ENCODE data around the gene KIF6. TPM values are rescaled to one million over a fixed set of nuclear protein-coding genes. Genes with fewer than 3 reads are reported as not detected.
"Not testable (repeated sequence)": the region's sequence is repeated elsewhere in the genome, so short reads cannot be mapped to it uniquely, and the experiment has no call there.

The KIF6 gene
- total RNA-seq, 1 donor from 2014 or later, result not detected

DNA sequence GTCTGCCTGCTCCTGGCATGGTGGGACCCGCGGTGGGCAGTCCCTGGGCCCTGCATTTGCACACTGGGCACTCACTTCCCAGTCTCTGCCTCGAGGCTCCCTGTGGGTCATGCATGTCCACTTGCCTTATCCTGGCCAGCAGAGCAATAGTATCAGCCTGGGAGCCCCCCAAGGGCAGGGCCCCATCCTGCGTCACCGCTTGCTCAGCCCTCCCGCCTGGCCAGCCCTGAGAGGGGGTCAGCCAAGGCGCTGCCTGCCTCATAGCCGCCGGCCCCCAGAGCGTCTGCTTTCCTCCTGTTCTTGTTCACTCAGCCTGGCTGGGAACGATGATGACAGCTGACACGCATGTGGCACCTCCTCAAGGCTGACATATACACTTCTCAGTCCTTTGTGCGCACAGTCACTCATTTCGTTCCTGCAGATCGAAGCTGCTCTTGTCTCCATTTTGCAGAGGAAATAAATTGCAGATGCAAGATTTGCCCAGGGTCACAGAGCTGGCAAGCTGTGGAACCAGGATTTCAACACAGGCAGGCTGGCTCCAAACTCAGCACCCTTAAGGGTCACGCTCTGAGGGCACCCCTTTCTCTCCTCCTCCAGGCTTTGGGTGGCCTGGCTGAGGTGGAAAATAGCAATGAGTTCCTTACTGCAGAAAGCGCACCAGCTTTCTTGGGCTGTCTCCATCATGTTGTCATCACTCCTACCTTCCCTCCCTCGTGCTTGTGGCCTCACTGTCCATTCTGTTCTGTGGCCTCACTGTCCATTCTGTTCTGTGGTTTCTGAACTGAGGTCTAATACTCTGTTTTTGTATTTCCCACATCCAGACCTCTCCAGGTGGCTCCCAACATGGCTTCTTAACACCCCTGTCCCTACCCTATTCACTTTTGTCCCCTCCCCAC is 428.2 kb downstream of the KIF6 start:
- no peak for DNase-seq (ENCODE audit: low spot score)
- intact Hi-C loops (cut with DNase I), result no loop called here

DNA sequence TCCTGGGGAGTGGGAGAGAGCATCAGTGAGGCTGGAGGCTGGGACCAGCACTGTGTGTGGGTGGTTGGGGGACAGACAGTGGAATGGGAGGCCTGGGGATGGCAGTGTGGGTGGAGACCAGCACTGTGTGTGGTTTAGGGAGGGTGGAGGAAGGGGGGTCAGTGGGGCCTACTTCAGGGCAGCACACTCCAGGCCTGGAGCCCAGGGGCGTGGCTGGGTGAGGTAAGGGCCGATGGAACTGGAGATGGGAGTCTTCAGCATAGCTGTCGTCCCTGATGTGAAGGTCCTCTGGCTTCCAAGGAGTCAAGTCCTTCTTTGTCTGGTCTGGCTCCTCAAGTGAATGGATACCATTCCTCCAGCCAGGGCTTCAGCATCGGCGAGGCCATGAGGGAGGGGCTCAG is 429.6 kb downstream of the KIF6 start:
- DNase-seq (ENCODE audit: low spot score), result no peak
- intact Hi-C loops (cut with DNase I), result no loop called here

DNA sequence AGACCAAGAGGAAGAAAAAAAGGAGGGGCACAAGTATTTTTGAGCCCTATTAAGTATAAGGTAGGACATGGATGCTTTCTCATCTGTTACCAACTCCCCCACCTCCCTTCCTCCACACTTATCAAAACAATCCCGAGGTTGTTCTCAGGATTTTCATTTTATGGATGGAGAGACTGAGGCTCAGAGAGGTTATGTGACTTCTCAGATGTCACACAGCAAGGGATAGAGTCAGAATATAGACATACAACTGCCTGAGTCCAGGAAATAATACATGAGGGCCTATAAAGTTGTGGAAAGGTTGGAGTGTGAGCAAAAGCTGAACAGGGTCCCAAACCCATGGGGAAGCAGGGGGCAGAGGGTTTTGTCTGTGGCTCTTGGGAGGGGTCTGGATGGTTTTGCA is 430.3 kb downstream of the KIF6 start:
- intact Hi-C loops (cut with DNase I), result no loop called here

DNA sequence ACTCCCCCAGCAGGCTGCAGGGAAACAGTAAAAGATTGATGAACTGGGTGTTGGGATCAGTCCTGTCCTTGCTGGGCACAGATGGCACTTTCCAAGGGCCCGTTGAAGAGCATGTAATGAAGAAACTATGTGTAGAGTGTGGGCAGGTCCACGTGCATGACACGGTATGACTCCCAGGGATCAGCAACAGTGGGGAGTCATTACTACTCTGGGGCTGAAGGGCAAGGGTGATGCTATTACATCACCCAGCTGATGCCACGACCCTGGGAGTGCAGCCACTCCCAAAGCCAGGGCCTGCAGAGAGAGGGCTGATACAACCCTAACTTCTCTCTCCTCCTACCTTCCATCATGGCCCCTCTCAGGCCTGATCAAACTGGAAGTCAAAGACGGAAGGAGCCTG is 431.1 kb downstream of the KIF6 start:
- intact Hi-C loops (cut with DNase I), result no loop called here
- DNase-seq (ENCODE audit: low spot score), result no peak

More for the DNA sequence above, 430.3 kb downstream of the KIF6 start:
- DNase-seq (ENCODE audit: low spot score), result no peak

DNA sequence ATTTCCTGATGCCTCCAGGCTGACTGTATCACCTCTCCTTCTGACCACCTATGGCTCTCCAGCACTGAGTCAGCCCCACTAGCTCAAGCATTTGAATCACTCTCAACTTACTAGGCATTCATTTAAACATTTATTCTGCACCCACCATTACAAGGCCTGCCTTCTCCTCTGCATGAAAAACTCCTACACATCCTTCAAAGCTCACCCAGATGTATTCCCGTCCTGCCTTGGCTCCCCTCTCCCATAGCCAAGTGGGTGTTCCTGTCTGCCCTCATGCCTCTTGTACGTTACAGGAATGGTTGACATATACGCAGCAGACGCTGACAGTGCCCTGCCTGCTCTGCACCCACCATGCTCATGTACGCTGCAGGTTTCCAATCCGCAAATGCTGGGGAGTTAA is 432.6 kb downstream of the KIF6 start:
- intact Hi-C loops (cut with DNase I), result no loop called here
- DNase-seq (ENCODE audit: low spot score), result no peak

DNA sequence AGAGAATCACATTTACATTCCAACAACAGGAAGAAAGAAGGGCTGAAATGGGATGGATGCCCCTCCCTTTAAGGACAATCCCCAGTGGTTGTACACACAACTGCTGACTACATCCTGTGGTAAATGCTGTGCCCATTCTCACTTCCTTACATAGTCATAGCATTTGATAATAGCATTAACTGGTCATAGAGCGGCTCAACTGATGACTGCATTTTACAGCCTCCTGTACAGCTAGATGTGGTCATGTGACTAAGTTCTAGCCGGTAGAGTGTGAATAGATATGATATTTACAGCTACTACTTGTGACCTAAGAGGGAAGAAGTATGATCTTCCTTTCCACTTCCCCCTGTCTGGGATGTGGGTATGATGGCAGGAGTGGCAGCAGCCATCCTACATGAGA is 435.7 kb downstream of the KIF6 start:
- DNase-seq (ENCODE audit: low spot score), result no peak
- intact Hi-C loops (cut with DNase I), result no loop called here

DNA sequence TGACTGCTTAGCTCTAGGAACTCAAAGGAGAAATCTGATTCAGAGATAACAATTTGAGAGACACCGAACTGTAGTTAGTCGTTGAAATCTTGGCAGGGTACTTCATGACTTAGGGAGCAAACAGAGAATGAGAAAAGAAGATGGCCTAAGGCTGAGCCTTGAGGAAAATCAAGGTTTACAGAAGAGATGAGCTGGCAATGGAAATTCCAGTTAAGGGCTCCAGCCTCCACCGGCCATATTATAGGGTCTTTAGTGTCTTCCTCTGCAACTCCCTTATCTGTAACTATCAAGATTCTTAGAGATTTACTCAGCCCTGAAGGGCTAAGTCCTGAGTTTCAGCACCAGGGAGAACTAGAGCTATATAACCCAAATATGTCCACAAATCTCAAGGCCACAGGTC is 437.6 kb downstream of the KIF6 start:
- no peak for DNase-seq (ENCODE audit: low spot score)
- intact Hi-C loops (cut with DNase I), result no loop called here

DNA sequence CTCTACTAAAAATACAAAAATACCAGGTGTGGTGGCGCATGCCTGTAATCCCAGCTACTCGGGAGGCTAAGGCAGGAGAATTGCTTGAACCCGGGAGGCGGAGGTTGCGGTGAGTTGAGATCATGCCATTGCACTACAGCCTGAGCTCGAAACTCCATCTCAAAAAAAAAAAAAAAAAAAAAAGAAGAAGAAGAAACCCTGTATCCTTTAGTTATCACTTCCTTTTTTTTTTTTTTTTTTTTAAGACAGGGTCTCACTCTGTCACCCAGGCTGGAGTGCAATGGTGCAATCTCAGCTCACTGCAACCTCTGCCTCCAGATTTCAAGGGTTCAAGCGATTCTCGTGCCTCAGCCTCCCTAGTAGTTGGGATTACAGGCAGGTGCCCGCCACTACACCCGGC is 438.6 kb downstream of the KIF6 start:
- DNase-seq (ENCODE audit: low spot score); intact Hi-C loops (cut with DNase I): not testable (repeated sequence)

DNA sequence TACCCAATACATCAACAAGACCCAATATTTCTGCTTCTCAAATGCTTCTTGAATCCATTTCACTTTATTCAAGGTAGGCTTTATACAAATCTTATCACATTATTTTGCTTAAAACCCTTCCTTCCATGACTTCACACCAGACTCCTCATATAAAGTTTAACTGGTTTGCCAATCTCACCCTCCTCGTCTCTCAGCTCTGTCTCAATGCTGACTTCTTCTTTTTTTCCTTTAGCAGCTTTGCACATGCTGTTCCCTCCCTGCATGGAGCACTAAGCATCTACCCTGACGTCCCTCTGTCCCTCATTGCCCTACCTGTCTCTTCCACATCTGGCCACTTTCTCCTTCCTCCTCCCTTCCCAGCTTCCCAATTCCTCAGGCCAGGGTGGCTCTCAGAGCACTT is 442.4 kb downstream of the KIF6 start:
- no peak for DNase-seq (ENCODE audit: low spot score)
- intact Hi-C loops (cut with DNase I), result no loop called here

DNA sequence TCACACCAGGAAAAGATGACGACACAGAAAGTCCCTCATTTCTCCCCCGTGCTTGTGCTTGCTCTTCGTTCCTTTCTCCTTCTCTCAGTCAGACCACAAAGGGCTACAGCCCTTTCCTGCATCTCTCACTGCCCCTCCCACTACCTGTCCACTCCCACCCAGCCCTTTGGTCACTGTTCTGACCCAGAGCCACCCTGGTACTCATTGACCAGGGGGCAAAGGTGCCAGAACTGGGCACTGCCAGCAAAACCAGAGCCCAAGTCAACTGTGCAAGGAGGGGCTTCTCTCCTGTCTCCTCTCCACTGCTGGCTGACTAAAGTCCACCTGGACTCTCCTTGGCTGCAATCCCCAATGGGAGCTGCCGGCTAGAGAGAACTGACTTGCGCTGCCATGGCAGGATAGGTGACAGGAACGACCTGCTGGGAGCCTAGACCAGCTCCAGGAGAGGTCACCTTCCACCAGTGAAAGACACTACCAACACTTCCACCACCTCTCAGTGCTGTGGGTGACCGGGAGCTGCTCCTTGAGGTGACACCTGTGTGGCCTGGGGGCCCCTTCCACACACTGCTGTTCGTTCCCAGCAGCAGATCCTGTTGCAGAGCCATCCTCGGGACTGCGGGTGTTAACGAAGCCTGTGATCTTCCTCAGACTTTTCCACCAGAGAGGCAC is 443.8 kb downstream of the KIF6 start:
- no peak for DNase-seq (ENCODE audit: low spot score)
- intact Hi-C loops (cut with DNase I), result no loop called here

DNA sequence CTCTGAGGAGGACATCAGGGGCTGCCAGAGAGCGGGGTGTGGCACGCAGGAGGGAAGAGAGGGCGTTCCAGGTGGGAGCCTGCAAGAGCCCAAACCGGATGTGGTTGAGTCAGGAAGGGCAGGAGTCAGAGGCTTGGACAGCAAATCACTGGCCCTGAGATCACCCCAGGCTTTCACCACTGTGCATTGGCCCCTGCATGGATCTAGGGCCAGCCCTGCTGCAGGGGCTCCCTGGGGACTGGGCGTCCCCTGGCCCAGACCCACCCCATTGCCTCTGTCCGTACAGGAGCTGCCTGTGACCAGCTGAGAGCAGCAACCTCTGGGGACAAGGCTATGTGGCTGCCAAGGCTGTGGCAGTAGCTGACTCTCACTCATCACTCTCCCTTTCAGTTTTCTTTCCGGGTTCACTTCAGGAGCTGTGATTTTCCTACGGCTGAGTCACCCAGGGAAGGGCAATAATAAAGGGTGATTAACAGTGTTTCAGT is 444.9 kb downstream of the KIF6 start:
- intact Hi-C loops (cut with DNase I), result no loop called here
- DNase-seq (ENCODE audit: low spot score), result no peak

Other genes starting within 250 kb of the KIF6 start
- gene DAAM2, start 67.0 kb upstream of the KIF6 start, total RNA-seq, result 10.4 TPM
- 22.1 TPM for gene MOCS1, start 209.1 kb upstream of the KIF6 start, total RNA-seq